GM12865 (cell line): ENCODE data around the gene ZNF718.
"Not testable (repeated sequence)": the region's sequence is repeated elsewhere in the genome, so short reads cannot be mapped to it uniquely, and the experiment has no call there.

Experiments
- DNase-seq: peaks from one replicate; pipeline ENCODE4 v3.0.0; 2010; ENCODE audit warnings: low read depth
- H3K4me3 ChIP-seq: 2 replicates; pipeline ENCODE4 v1.5.1; 2011; ENCODE audit warnings: mild to moderate bottlenecking, low read depth, low read length, control low read depth
- CTCF ChIP-seq: IDR thresholded peaks from 2 replicates; pipeline ENCODE4 v1.5.1; 2011; ENCODE audit warnings: low read length, control low read depth, low read depth, inconsistent platforms; ENCODE audit not compliant: insufficient read depth; ENCODE audit errors: missing control alignments

The ZNF718 gene

GRCh38 chr4:212438-213188 lies 88.3 kb downstream of the ZNF718 start:
- TF ChIP-seq CTCF, result no peak
- no peak for DNase-seq
- no peak overlapping the region for H3K4me3 ChIP-seq

- H3K4me3 ChIP-seq, DNase-seq: not testable (repeated sequence)
Measured at GRCh38 chr4:213189-213535, 88.9 kb downstream of the ZNF718 start.
